PC-9 (cell line): Measurements from ENCODE around the gene ADGRB3. TPM values are rescaled to one million over a fixed set of nuclear protein-coding genes. Genes with fewer than 3 reads are reported as not detected.

Experiments
- BruUV-seq: library from RNA; stranded (reverse); fragments of 400-500 nt; replicated peaks from 2 replicates; lab custom pipeline; 2021; lab: Mats Ljungman, UMichigan
- CTCF ChIA-PET: fragments of 300-600 bp; sonication (Branson Sonifier 250); formaldehyde crosslinking; loops from one replicate; lab custom pipeline; 2022; ENCODE audit warnings: antibody characterized with exemption; lab: Charles Lee
- POLR2A ChIA-PET: fragments of 300-600 bp; sonication (Branson Sonifier 250); formaldehyde crosslinking; loops from one replicate; lab custom pipeline; 2022; ENCODE audit warnings: antibody characterized with exemption; ENCODE audit not compliant: unreplicated experiment; lab: Charles Lee
- DNase-seq, 2 experiments: peaks; one replicate each; pipeline versions ENCODE4 v3.0.0 to v3.0.0-alpha.2; 2015 to 2022; ENCODE audit warnings: mixed read lengths in 1 of 2
- H2AFZ ChIP-seq: fragments of 200-600 bp; sonication (generic); 2 replicates; pipeline ENCODE4 v1.8.1; 2017; ENCODE audit warnings: antibody characterized with exemption
- H3F3A ChIP-seq: fragments of 200-600 bp; sonication (generic); 2 replicates; pipeline ENCODE4 v1.8.1; 2017; ENCODE audit warnings: antibody characterized with exemption, mild to moderate bottlenecking, low read depth; ENCODE audit not compliant: insufficient read depth
- H3K27ac ChIP-seq: fragments of 200-600 bp; sonication (generic); 2 replicates; pipeline ENCODE4 v1.6.1; 2016; ENCODE audit warnings: mixed run types
- H3K27me3 ChIP-seq: fragments of 200-600 bp; sonication (generic); 2 replicates; pipeline ENCODE4 v1.6.1; 2016; ENCODE audit warnings: low read depth, mixed run types; ENCODE audit not compliant: insufficient read depth
- H3K36me3 ChIP-seq: fragments of 200-600 bp; sonication (generic); 2 replicates; pipeline ENCODE4 v1.6.1; 2016; ENCODE audit warnings: low read depth, mixed run types
- H3K4me1 ChIP-seq: fragments of 200-600 bp; sonication (generic); replicated peaks from 2 replicates; pipeline ENCODE4 v1.6.1; 2016; ENCODE audit warnings: mixed run types; ENCODE audit not compliant: insufficient read depth
- H3K4me2 ChIP-seq: fragments of 200-600 bp; sonication (generic); 2 replicates; pipeline ENCODE4 v1.6.1; 2017; ENCODE audit warnings: mixed run types
- H3K4me3 ChIP-seq: fragments of 200-600 bp; sonication (generic); 2 replicates; pipeline ENCODE4 v1.6.1; 2016; ENCODE audit warnings: mixed run types
- H3K79me2 ChIP-seq: fragments of 200-600 bp; sonication (generic); 2 replicates; pipeline ENCODE4 v1.6.1; 2017; ENCODE audit warnings: low read depth, mixed run types
- H3K9me2 ChIP-seq: fragments of 200-600 bp; sonication (generic); 2 replicates; pipeline ENCODE4 v1.8.1; 2017; ENCODE audit warnings: mild to moderate bottlenecking; ENCODE audit not compliant: insufficient read depth
- H3K9me3 ChIP-seq: fragments of 200-600 bp; sonication (generic); 2 replicates; pipeline ENCODE4 v1.8.1; 2016; ENCODE audit warnings: low read depth; ENCODE audit not compliant: insufficient read depth
- H4K20me1 ChIP-seq: fragments of 200-600 bp; sonication (generic); 2 replicates; pipeline ENCODE4 v1.8.1; 2017; ENCODE audit not compliant: insufficient read depth
- EZH2 ChIP-seq: fragments of 200-600 bp; sonication (generic); IDR thresholded peaks from 2 replicates; pipeline ENCODE4 v1.8.0; 2017; ENCODE audit warnings: antibody characterized with exemption, low read depth
- intact Hi-C: fragments of 100-400 bp; cut with micrococcal nuclease; formaldehyde crosslinking; loops from one replicate; pipeline ENCODE4 v1.10.0; 2022; ENCODE audit not compliant: unreplicated experiment
- total RNA-seq: library from RNA; stranded (reverse); gene quantifications from 2 replicates; pipeline ENCODE4 v1.2.3, GENCODE V29; 2021
- TF ChIP-seq, protein P1 (sequence below): fragments of 200-600 bp; sonication (generic); conservative IDR thresholded peaks from 2 replicates; pipeline ENCODE4 v1.6.1; 2017; ENCODE audit warnings: mixed run types, antibody characterized with exemption, mild to moderate bottlenecking, moderate library complexity

Gene ADGRB3
- total RNA-seq, 1 experiment from 2014 or later: not detected

DNA sequence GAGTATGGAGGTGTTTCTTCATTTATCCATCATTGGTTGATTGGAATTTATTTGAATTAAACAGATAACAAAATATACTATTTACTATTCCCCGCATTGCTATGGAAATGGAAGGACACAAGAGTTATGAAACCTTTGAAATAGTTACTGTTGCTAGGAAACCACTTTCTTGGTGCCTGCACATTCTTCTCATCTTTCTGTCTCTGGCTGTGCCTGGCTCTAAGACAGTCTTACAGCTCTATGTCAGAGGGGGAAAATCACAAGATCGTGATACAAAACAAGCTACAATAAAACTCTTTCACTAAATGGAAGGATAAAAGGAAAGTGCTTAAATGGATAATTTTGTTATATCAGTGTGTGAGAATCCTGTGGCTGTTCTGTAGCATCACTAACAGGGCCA lies 708.8 kb downstream of the ADGRB3 start:
- TF ChIP-seq, protein P1, sequence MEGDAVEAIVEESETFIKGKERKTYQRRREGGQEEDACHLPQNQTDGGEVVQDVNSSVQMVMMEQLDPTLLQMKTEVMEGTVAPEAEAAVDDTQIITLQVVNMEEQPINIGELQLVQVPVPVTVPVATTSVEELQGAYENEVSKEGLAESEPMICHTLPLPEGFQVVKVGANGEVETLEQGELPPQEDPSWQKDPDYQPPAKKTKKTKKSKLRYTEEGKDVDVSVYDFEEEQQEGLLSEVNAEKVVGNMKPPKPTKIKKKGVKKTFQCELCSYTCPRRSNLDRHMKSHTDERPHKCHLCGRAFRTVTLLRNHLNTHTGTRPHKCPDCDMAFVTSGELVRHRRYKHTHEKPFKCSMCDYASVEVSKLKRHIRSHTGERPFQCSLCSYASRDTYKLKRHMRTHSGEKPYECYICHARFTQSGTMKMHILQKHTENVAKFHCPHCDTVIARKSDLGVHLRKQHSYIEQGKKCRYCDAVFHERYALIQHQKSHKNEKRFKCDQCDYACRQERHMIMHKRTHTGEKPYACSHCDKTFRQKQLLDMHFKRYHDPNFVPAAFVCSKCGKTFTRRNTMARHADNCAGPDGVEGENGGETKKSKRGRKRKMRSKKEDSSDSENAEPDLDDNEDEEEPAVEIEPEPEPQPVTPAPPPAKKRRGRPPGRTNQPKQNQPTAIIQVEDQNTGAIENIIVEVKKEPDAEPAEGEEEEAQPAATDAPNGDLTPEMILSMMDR: no peak
- no peak for TF ChIP-seq EZH2
- ChIA-PET CTCF (no interaction called here), POLR2A (no interaction called here)
- Histone ChIP-seq H3K4me2 (no peak overlapping the region), H3K9me3 (no peaks in the 10 kb centered on the region), H3K4me3 (no peak overlapping the region), H3F3A (no peaks in the 10 kb centered on the region), H4K20me1 (no peaks in the 10 kb centered on the region), H3K27me3 (no peaks in the 10 kb centered on the region), H3K9me2 (no peaks in the 10 kb centered on the region), H3K4me1 (no peaks in the 10 kb centered on the region), H3K27ac (no peak overlapping the region), H2AFZ (no peak overlapping the region), H3K79me2 (no peaks in the 10 kb centered on the region), H3K36me3 (no peaks in the 10 kb centered on the region)
- DNase-seq: no peak
- BruUV-seq: no TSS peak
- intact Hi-C loops: no loop called here

DNA sequence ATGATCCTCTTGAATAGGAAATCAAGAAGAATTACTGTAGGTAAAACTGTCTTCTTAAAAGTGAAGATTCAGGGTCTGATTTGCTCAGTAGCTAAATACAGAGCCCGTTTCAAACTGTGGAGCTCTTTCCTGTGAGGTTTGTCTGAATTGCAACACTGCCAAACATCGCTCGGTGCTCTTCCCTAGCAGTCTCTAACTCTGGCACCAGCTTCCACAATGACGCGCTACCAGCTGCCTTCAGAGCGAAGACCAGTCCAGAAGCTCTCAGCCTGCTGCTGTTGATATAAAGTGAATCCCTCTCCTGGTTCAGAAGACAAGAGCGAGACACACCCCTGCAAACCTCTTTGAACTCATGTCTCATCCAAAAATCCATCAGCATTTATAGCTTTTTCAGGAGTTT lies 714.7 kb downstream of the ADGRB3 start:
- intact Hi-C loops: no loop called here
- POLR2A ChIA-PET: no interaction called here
- no TSS peak for BruUV-seq
- H3K36me3 ChIP-seq: no peaks in the 10 kb centered on the region
- no peak overlapping the region for H3K4me2 ChIP-seq
- no peaks in the 10 kb centered on the region for H3K9me2 ChIP-seq
- no peaks in the 10 kb centered on the region for H3K9me3 ChIP-seq
- DNase-seq: no peak
- H3K4me1 ChIP-seq: no peaks in the 10 kb centered on the region
- H3F3A ChIP-seq: no peaks in the 10 kb centered on the region
- no peaks in the 10 kb centered on the region for H3K27me3 ChIP-seq
- no peak overlapping the region for H2AFZ ChIP-seq
- H3K4me3 ChIP-seq: no peak overlapping the region
- no peaks in the 10 kb centered on the region for H4K20me1 ChIP-seq
- no peaks in the 10 kb centered on the region for H3K79me2 ChIP-seq
- CTCF ChIA-PET: no interaction called here
- H3K27ac ChIP-seq: no peak overlapping the region
- no peak for TF ChIP-seq EZH2
- TF ChIP-seq, protein P1: no peak

DNA sequence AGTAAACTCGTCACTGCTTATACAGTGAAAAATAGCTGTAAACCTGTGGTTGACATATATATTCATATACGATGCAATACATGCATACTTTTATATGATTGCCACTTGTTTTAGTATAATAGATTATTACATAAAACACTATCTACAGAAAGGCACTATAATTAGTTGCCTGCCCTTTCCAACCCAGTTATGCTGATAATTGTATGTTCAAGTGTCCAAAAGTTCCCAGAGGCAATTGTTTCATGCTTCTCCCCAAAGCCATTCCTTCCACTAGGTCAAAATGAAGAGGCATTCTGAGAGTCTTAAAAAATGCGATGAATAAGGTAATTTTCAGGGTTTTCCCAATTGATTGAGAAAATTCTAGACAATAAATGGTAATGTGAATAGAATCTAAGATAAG lies 727.1 kb downstream of the ADGRB3 start:
- CTCF ChIA-PET: no interaction called here
- Histone ChIP-seq H2AFZ (no peak overlapping the region), H3F3A (no peaks in the 10 kb centered on the region), H3K9me3 (no peaks in the 10 kb centered on the region), H3K4me3 (no peak overlapping the region), H3K4me1 (no peaks in the 10 kb centered on the region), H3K27ac (no peak overlapping the region), H3K9me2 (no peaks in the 10 kb centered on the region), H4K20me1 (no peaks in the 10 kb centered on the region), H3K36me3 (no peaks in the 10 kb centered on the region), H3K4me2 (no peak overlapping the region), H3K27me3 (no peaks in the 10 kb centered on the region), H3K79me2 (no peaks in the 10 kb centered on the region)
- no TSS peak for BruUV-seq
- no peak for DNase-seq
- no peak for TF ChIP-seq EZH2
- TF ChIP-seq, protein P1: no peak
- intact Hi-C loops: no loop called here
- POLR2A ChIA-PET: no interaction called here
